ENCODE results near the gene GUSB.

Gene GUSB

GRCh38 chr7:65931685-65932084 lies 50.3 kb downstream of the GUSB start:
- DNase-seq (ENCODE audit: low read depth in 2 of 3, low spot score in 1 of 3) = no peak

GRCh38 chr7:65927489-65928448 lies 54.2 kb downstream of the GUSB start:
- no peak for DNase-seq (ENCODE audit: low read depth in 2 of 3, low spot score in 1 of 3)

GRCh38 chr7:65926588-65926987 lies 55.4 kb downstream of the GUSB start:
- DNase-seq (ENCODE audit: low read depth in 2 of 3, low spot score in 1 of 3) = no peak

GRCh38 chr7:65925040-65925439 lies 57.0 kb downstream of the GUSB start:
- no peak for DNase-seq (ENCODE audit: low read depth in 2 of 3, low spot score in 1 of 3)

GRCh38 chr7:65924193-65924592 lies 57.8 kb downstream of the GUSB start:
- no peak for DNase-seq (ENCODE audit: low read depth in 2 of 3, low spot score in 1 of 3)

GRCh38 chr7:65923316-65923715 lies 58.7 kb downstream of the GUSB start:
- no peak for DNase-seq (ENCODE audit: low read depth in 2 of 3, low spot score in 1 of 3)

- no peak for DNase-seq (ENCODE audit: low read depth in 2 of 3, low spot score in 1 of 3)
These were observed 65.9 kb downstream of the GUSB start for GRCh38 chr7:65915921-65916657.

- no peak for DNase-seq (ENCODE audit: low read depth in 2 of 3, low spot score in 1 of 3)
These were observed 69.8 kb downstream of the GUSB start for GRCh38 chr7:65912237-65912636.
